ENCODE results near the gene HOOK2. TPM values are rescaled to one million over a fixed set of nuclear protein-coding genes. Genes with fewer than 3 reads are reported as not detected.
"Not testable (repeated sequence)": the region's sequence is repeated elsewhere in the genome, so short reads cannot be mapped to it uniquely, and the experiment has no call there.

HOOK2 gene
- total RNA-seq, 2 experiments from 2014 or later, result 20.2 to 22.2 TPM

DNA sequence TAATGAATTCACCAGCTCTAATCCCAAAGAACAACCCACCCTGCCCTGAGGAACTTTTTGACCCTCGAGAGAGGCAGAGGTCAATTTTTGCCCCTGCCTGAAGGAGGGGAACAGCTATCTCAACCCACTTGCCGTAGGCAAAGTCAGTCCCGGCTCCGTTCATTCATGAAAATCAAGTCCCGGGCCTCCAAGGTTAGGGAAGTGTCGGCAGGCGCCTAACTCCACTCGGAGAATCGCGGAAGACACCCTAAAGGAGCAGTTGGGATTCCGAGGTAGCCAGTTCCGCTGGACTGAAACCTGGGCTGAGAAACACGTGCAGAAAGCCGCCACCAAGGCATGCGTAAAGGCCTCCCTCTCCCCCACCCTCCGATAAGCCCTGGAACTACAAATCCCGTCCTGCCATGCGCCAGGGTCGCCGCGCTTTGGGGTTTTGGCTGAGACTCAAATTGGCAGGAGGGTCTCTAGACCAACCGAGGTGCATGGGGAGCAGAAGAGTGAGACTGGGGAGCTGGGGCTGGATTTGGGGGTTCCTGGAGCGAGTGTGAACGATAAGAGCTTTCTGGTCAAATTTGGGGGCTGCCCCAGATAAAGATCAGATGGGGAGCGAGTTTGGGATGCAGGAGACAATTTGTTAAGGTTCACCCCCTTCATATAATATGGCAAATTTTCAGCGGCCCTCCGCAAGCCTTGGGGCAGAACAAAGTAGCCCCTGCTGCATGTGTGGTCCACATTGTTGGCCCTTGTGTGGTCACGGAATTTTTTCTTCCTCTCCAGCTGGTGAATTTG is 51.5 kb downstream of the HOOK2 start, which contains the start of gene TNPO2:
TSS of gene TNPO2 (minus strand) at position 292 of the 786 bp plus-strand sequence. CDS start 2,955 bp downstream, outside the sequence.
- CTCF ChIA-PET, result interaction anchor here (0.7 to 4.8 kb wide), 12 partner anchors 9 to 161 kb away, joined by 3 to 44 read pairs (median 6); partner anchors contain the start of genes JUNB and TRIR
- POLR2A ChIA-PET, result interaction anchor here (0.5 to 3.8 kb wide), 12 partner anchors 8 to 217 kb away, joined by 3 to 73 read pairs (median 6); partner anchors contain the start of genes DHPS, FARSA, FBXW9 and GET3
- peaks cover 24% of the 10 kb centered on the region for H3K4me1 Mint-ChIP-seq (ENCODE audit: low read depth)
- peak within 1 kb of the TSS; percentile 92 for H3K4me3 Mint-ChIP-seq
- DNase-seq, result peak; percentile 82
- intact Hi-C loops (cut with micrococcal nuclease), result loop anchor here (1.0 to 5.0 kb wide), 5 partner anchors 9 to 213 kb away; partner anchors contain the start of genes CALR, DHPS, FBXW9 and JUNB
- peaks cover 39% of the 10 kb centered on the region for H3K36me3 Mint-ChIP-seq
- no peaks in the 10 kb centered on the region for H3K27me3 Mint-ChIP-seq
- peak within 1 kb of the TSS; percentile 95 for H3K27ac Mint-ChIP-seq
- no peaks in the 10 kb centered on the region for H3K9me3 Mint-ChIP-seq

DNA sequence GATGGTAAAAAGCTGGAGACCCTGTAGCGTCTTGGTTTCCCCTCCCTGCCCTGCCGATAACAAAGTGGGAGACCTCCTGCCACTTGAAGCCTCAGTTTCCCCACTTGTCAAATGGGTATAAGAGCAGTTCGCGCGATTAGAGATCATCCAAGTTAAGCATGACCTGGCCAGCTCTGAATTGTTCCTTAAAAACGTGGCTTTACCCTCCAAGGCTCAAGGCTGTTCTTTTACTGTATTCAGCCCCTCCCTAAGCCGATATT is 52.0 kb downstream of the HOOK2 start:
- H3K4me3 Mint-ChIP-seq, result peak overlapping the region; percentile 92
- peaks cover 43% of the 10 kb centered on the region for H3K36me3 Mint-ChIP-seq
- intact Hi-C loops (cut with micrococcal nuclease), result loop anchor here (1.0 to 5.0 kb wide), 5 partner anchors 10 to 214 kb away; partner anchors contain the start of genes CALR, DHPS, FBXW9 and JUNB
- H3K9me3 Mint-ChIP-seq, result no peaks in the 10 kb centered on the region
- H3K27ac Mint-ChIP-seq, result peak overlapping the region; percentile 95
- CTCF ChIA-PET, result interaction anchor here (0.5 to 4.8 kb wide), 14 partner anchors 10 to 290 kb away, joined by 3 to 44 read pairs (median 4); partner anchors contain the start of genes JUNB and TRIR
- no peaks in the 10 kb centered on the region for H3K27me3 Mint-ChIP-seq
- H3K4me1 Mint-ChIP-seq (ENCODE audit: low read depth), result peaks cover 28% of the 10 kb centered on the region
- DNase-seq, result no peak
- POLR2A ChIA-PET, result interaction anchor here (0.8 to 3.8 kb wide), 11 partner anchors 8 to 210 kb away, joined by 3 to 73 read pairs (median 6); partner anchors contain the start of genes DHPS, FARSA, FBXW9 and GET3

DNA sequence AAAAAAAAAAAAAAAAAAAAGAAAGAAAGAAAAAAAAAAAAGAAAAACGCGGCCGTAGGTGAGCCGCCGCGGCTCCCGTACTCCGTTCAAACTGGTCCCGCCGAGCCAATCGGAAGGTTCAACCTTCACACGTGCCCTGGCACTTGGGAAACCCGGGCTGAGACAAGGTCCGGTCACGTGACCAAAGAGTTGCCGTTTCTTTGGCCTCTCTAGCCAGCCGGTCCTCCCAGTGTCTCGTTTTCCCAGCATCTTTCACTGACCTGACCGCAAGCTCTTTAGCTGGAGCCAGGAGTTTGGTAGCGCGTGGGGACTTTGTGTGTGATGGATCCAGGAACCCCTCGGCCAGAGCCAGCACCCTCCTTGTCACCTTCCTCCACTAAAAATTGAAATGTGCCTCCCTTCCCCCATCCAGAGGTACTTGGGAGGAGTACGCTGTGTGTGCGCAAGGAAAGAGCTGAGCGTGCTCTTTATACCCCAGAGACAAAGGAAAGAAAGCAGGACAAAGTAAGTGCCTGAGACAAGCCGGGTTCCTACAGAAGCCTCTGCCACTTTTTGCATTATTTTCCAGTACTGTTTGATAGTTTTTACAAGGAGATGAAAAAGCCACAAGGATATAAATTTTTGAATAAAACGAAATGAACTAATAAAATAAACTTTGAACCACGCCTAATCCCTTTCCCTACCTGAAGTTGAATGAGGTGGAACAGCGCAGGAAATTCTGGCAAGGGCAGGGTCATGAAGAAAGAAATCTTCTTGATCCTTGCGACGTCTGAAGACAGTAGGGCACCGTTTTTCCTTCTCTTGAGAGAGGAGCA is 52.6 kb downstream of the HOOK2 start:
- Mint-ChIP-seq H3K4me3 (peak overlapping the region; percentile 92), H3K36me3 (peaks cover 39% of the 10 kb centered on the region), H3K9me3 (no peaks in the 10 kb centered on the region), H3K4me1 (ENCODE audit: low read depth) (peaks cover 28% of the 10 kb centered on the region), H3K27me3 (no peaks in the 10 kb centered on the region), H3K27ac (peak overlapping the region; percentile 95)
- CTCF ChIA-PET, result interaction anchor here (0.5 to 4.8 kb wide), 16 partner anchors 10 to 290 kb away, joined by 3 to 44 read pairs (median 4); partner anchors contain the start of genes JUNB and TRIR
- peak; percentile 96 for DNase-seq
- intact Hi-C loops (cut with micrococcal nuclease), result loop anchor here (1.0 to 5.0 kb wide), 6 partner anchors 11 to 215 kb away; partner anchors contain the start of genes CALR, DHPS, FBXW9 and GET3
- POLR2A ChIA-PET, result interaction anchor here (0.6 to 3.8 kb wide), 13 partner anchors 9 to 210 kb away, joined by 3 to 73 read pairs (median 6); partner anchors contain the start of genes DHPS, FARSA, FBXW9 and GET3

DNA sequence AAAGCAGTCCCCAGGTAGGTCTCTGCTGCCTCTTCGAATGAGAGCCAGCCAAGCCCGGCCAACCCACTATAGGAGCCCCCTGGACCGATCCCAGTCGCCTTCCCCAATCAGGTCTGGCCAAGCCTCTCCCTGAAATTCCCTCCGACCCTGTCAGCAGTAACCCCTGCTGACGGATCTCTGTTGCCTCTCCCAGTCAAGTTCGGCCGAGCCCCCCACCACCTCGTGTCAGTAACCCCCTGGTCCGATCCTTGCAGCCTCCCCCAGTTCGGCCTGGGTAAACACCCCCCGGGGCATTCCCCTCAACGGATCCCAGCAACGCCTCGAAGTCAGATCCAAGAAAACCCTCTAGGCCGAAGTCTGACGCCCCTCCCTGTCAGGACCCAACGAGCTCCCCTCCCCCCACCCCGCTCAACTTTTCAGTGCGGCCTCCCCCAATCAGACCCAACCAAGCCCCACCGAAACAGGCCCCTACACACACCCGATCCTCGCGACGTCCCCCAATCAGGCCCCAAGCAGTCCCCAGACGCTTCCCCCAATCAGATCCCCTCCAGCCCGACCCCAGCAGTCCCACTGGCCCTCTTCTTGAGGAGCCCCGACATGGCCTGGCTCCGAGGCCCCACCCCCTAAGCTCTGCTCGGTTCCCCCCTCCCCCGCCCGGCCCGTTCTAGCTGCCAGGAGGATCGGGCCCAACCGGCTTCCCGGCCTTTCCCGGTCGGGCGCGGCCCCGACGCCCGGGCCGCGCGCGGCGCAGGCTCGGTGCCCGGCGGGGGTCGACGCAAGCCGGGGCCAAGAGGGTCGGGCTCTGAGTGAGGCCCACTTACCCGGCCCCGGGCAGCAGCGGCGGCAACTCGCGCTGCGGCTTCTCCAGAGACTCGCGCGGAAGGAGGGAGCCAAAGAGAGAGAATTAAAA is 53.4 kb downstream of the HOOK2 start:
- peak overlapping the region; percentile 95 for H3K27ac Mint-ChIP-seq
- DNase-seq, result peak; percentile 63
- no peaks in the 10 kb centered on the region for H3K9me3 Mint-ChIP-seq
- intact Hi-C loops (cut with micrococcal nuclease), result loop anchor here (1.0 to 5.0 kb wide), 5 partner anchors 15 to 215 kb away; partner anchors contain the start of genes CALR, DHPS, FBXW9 and GET3
- H3K36me3 Mint-ChIP-seq, result peaks cover 37% of the 10 kb centered on the region
- H3K27me3 Mint-ChIP-seq, result no peaks in the 10 kb centered on the region
- peaks cover 28% of the 10 kb centered on the region for H3K4me1 Mint-ChIP-seq (ENCODE audit: low read depth)
- peak overlapping the region; percentile 92 for H3K4me3 Mint-ChIP-seq
- ChIA-PET POLR2A (interaction anchor here (0.6 to 3.8 kb wide), 10 partner anchors 10 to 211 kb away, joined by 3 to 73 read pairs (median 8); partner anchors contain the start of genes FARSA, FBXW9, GET3 and JUNB), CTCF (interaction anchor here (0.8 to 4.8 kb wide), 11 partner anchors 11 to 126 kb away, joined by 3 to 44 read pairs (median 5); partner anchors contain the start of genes JUNB and TRIR)

DNA sequence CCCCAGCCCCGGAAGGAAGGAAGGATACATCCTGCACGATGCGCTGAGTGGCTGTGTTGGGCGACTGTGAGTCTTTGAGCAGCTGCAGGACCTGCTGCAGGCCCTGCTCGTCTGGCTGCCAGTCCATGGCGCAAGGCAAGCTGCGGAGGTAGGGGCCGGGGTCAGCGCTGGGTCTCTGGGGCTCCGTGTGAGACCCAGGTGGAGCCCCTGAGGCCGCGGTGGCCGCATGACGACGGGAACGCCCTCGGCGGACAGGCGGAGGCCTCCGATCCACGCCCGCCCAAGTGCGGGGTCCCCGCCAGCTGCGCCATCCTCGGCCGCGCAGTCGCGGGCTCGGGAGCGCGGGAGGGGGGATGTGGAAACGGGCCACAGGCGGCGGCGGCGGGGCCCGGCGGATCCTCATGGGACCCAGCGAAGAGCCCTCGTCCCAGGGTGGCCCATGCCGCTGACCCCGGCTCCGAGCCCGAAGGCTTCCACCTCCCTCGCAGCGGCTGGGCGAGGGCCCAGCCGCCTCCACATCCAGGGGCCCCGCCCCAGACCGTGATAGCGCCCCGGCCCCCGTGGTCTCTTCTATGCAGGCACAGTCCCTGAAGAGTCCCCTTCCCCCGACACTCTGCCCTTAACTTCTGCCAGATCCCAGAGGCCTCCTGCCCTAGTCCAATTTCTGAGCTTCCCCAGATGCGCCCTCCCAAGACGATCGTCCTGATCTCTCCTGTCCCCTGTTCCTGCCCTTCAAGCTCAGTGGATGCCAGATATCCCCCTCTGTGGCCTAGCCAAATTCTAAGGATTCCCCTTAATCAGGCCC is 54.3 kb downstream of the HOOK2 start:
- ChIA-PET CTCF (interaction anchor here (0.8 to 4.8 kb wide), 7 partner anchors 12 to 127 kb away, joined by 4 to 44 read pairs (median 5); partner anchors contain the start of gene TRIR), POLR2A (interaction anchor here (2.4 to 3.8 kb wide), 3 partner anchors 13 to 71 kb away, joined by 14 to 73 read pairs (median 24); partner anchors contain the start of genes FBXW9, JUNB and TRIR)
- Mint-ChIP-seq H3K27me3 (no peaks in the 10 kb centered on the region), H3K9me3 (no peaks in the 10 kb centered on the region), H3K36me3 (peaks cover 37% of the 10 kb centered on the region), H3K4me3 (peak overlapping the region; percentile 85), H3K27ac (peak overlapping the region; percentile 91), H3K4me1 (ENCODE audit: low read depth) (peaks cover 26% of the 10 kb centered on the region)
- peak; percentile 36 for DNase-seq
- intact Hi-C loops (cut with micrococcal nuclease), result loop anchor here (5.0 kb wide), 3 partner anchors 39 to 216 kb away; partner anchors contain the start of genes CALR, DHPS and JUNB

DNA sequence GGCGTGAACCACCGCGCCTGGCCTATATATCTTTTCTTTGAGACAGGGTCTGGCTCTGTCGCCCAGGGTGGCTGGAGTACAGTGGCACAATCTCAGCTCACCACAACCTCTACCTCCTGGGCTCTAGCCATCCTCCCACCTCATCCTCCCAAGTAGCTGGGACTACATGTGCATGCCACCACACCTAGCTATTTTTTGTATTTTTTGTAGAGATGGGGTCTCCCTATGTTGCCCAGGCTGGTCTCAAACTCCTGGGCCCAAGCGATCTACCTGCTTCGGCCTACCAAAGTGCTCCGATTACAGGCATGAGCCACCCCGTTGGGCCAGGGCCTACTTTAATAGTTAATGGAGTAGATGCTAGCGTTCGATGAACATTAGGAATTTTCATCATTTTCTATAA is 55.1 kb downstream of the HOOK2 start:
- Mint-ChIP-seq H3K4me1 (ENCODE audit: low read depth) (peaks cover 26% of the 10 kb centered on the region), H3K27me3 (no peaks in the 10 kb centered on the region), H3K4me3 (peak overlapping the region; percentile 81), H3K36me3 (peaks cover 41% of the 10 kb centered on the region), H3K9me3 (no peaks in the 10 kb centered on the region), H3K27ac (peak overlapping the region; percentile 82)
- CTCF ChIA-PET, result interaction anchor here (1.6 to 4.8 kb wide), 3 partner anchors 13 to 76 kb away, joined by 4 to 44 read pairs (median 7); partner anchors contain the start of gene TRIR
- no peak for DNase-seq
- POLR2A ChIA-PET, result no interaction called here
- intact Hi-C loops (cut with micrococcal nuclease), result loop anchor here (5.0 kb wide), 3 partner anchors 38 to 217 kb away; partner anchors contain the start of genes CALR, DHPS and JUNB

DNA sequence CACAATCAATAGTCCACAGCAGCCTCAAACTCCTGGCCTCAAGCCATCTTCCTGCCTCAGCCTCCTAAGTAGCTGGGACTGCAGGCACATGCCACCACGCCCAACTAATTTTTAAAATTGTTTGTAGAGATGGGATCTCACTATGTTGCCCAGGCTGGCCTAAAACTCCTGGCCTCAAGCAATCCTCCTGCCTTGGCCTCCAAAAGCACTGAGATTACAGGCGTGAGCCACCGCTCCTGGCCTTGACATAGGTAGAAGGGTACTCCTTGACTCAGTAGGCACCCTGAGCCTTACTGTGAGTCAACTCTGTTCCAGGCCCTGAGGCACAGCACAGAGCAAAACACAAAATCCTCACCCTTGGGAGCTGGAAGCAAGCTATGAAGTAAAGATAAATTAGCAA is 59.4 kb downstream of the HOOK2 start:
- H3K4me1 Mint-ChIP-seq (ENCODE audit: low read depth), result peaks cover 17% of the 10 kb centered on the region
- H3K36me3 Mint-ChIP-seq, result peaks cover 48% of the 10 kb centered on the region
- H3K27ac Mint-ChIP-seq, result no peak overlapping the region
- DNase-seq, result no peak
- CTCF ChIA-PET, result interaction anchor here (1.8 to 5.8 kb wide), 2 partner anchors 18 to 43 kb away, joined by 7 to 60 read pairs; no protein-coding TSS in a partner anchor
- H3K27me3 Mint-ChIP-seq, result no peaks in the 10 kb centered on the region
- POLR2A ChIA-PET, result interaction anchor here (1.0 kb wide), 1 partner anchor 8 kb away, joined by 3 read pairs; the partner anchor contains the start of gene TNPO2
- H3K9me3 Mint-ChIP-seq, result no peaks in the 10 kb centered on the region
- no peak overlapping the region for H3K4me3 Mint-ChIP-seq
- intact Hi-C loops (cut with micrococcal nuclease), result no loop called here

DNA sequence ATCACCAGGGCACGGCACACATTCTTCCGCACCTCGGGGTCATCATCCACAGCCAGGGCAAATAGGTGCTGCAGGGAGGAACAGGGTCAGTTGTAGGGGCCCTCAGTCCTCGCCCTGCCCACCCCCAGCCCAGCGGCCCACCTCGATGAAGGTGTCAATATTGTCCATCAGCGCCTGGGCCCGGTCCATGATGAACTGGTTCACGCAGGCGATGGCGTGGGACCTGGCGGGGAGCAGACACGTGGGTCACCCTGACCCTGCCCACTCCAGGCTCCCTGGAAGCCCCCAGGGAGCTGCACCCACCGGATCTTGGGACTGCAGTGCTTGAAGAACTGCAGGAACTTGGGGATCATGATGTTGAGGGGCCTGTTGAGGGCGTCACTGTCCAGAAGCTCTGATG is 60.2 kb downstream of the HOOK2 start:
- DNase-seq, result no peak
- no peak overlapping the region for H3K4me3 Mint-ChIP-seq
- intact Hi-C loops (cut with micrococcal nuclease), result no loop called here
- no peaks in the 10 kb centered on the region for H3K27me3 Mint-ChIP-seq
- POLR2A ChIA-PET, result interaction anchor here (1.0 kb wide), 1 partner anchor 9 kb away, joined by 3 read pairs; the partner anchor contains the start of gene TNPO2
- H3K4me1 Mint-ChIP-seq (ENCODE audit: low read depth), result peaks cover 10% of the 10 kb centered on the region
- CTCF ChIA-PET, result interaction anchor here (5.8 kb wide), 1 partner anchor 44 kb away, joined by 60 read pairs; no protein-coding TSS in a partner anchor
- H3K9me3 Mint-ChIP-seq, result no peaks in the 10 kb centered on the region
- no peak overlapping the region for H3K27ac Mint-ChIP-seq
- peaks cover 50% of the 10 kb centered on the region for H3K36me3 Mint-ChIP-seq

DNA sequence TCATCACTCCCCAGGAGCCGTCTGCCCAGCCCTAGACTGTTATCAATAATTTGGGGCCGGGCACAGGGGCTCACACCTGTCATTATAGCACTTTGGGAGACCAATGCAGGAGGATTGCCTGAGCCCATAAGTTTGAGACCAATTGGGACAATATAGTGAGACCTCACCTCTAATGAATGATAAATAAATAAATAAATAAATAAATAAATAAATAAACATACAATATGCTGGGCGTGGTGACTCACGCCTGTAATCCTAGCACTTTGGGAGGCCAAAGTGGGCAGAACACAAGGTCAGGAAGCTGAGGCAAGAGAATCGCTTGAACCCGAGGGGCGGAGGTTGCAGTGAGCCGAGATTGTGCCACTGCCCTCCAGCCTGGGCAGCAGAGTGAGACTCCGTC is 62.0 kb downstream of the HOOK2 start:
- H3K27me3 Mint-ChIP-seq; DNase-seq; intact Hi-C loops (cut with micrococcal nuclease); CTCF ChIA-PET; POLR2A ChIA-PET; H3K27ac Mint-ChIP-seq; H3K4me1 Mint-ChIP-seq (ENCODE audit: low read depth); H3K9me3 Mint-ChIP-seq; H3K4me3 Mint-ChIP-seq: not testable (repeated sequence)
- peaks cover 41% of the 10 kb centered on the region for H3K36me3 Mint-ChIP-seq
